Coronary artery (tissue), 2 donors: Measurements from ENCODE around the gene MAD1L1.
"Not testable (repeated sequence)": the region's sequence is repeated elsewhere in the genome, so short reads cannot be mapped to it uniquely, and the experiment has no call there.

ENCODE experiments used
- DNase-seq: peaks from one replicate; pipeline ENCODE4 v3.0.0-alpha.2; 2017; ENCODE audit warnings: low spot score
- H3K27ac ChIP-seq, 2 donors: fragments of 200-600 bp; sonication (generic); one replicate each; pipeline ENCODE4 v1.5.1; 2016 to 2019
- H3K4me3 ChIP-seq: fragments of 200-600 bp; sonication (generic); 2 replicates; pipeline ENCODE4 v1.5.1; 2016; ENCODE audit warnings: mild to moderate bottlenecking, moderate library complexity
- CTCF ChIP-seq: fragments of 200-600 bp; sonication (generic); IDR thresholded peaks from one replicate; pipeline ENCODE4 v1.5.1; 2019; ENCODE audit warnings: antibody characterized with exemption

MAD1L1 gene

GRCh38 chr7:1975179-1975578 is 257.6 kb downstream of the MAD1L1 start:
- Histone ChIP-seq H3K27ac (no peak overlapping the region), H3K4me3 (no peak overlapping the region)
- no peak for TF ChIP-seq CTCF
- no peak for DNase-seq

GRCh38 chr7:1974290-1975101 is 258.2 kb downstream of the MAD1L1 start:
- Histone ChIP-seq H3K4me3 (no peak overlapping the region), H3K27ac (no peak overlapping the region)
- TF ChIP-seq CTCF, result no peak
- no peak for DNase-seq

- no peak for DNase-seq
- Histone ChIP-seq H3K27ac (no peak overlapping the region), H3K4me3 (no peak overlapping the region)
- no peak for TF ChIP-seq CTCF
These were observed 259.2 kb downstream of the MAD1L1 start for GRCh38 chr7:1973321-1974251.

GRCh38 chr7:1972744-1973143 is 260.0 kb downstream of the MAD1L1 start:
- TF ChIP-seq CTCF, result no peak
- DNase-seq, result no peak
- H3K4me3 ChIP-seq, result no peak overlapping the region
- no peak overlapping the region for H3K27ac ChIP-seq

GRCh38 chr7:1971946-1972654 is 260.6 kb downstream of the MAD1L1 start:
- TF ChIP-seq CTCF, result no peak
- no peak for DNase-seq

GRCh38 chr7:1970895-1971294 is 261.9 kb downstream of the MAD1L1 start:
- no peak overlapping the region for H3K27ac ChIP-seq
- no peak overlapping the region for H3K4me3 ChIP-seq
- TF ChIP-seq CTCF, result no peak
- DNase-seq, result no peak

More at GRCh38 chr7:1971946-1972654, 260.6 kb downstream of the MAD1L1 start:
- Histone ChIP-seq H3K27ac (no peak overlapping the region), H3K4me3 (no peak overlapping the region)

- not testable (repeated sequence) for H3K27ac ChIP-seq, H3K4me3 ChIP-seq, DNase-seq
These were observed 262.5 kb downstream of the MAD1L1 start for GRCh38 chr7:1970285-1970660.
